Measurements from ENCODE around the gene BTG4. TPM values are rescaled to one million over a fixed set of nuclear protein-coding genes. Genes with fewer than 3 reads are reported as not detected.

BTG4 gene
- total RNA-seq, 1 experiment from 2014 or later = 0.61 TPM

GRCh38 chr11:111542606-111543275, 30.6 kb upstream of the BTG4 start:
- no TSS peak for BruUV-seq (replicated peaks)
- Mint-ChIP-seq H3K27ac (ENCODE audit: unreplicated experiment) (no peak overlapping the region), H3K4me3 (ENCODE audit: unreplicated experiment) (no peak overlapping the region), H3K4me1 (ENCODE audit: low read depth, unreplicated experiment) (peaks cover 7% of the 10 kb centered on the region), H3K9me3 (ENCODE audit: unreplicated experiment) (no peaks in the 10 kb centered on the region), H3K27me3 (ENCODE audit: insufficient read depth, unreplicated experiment) (no peaks in the 10 kb centered on the region), H3K36me3 (ENCODE audit: insufficient read depth, unreplicated experiment) (no peaks in the 10 kb centered on the region)
- intact Hi-C loops (cut with micrococcal nuclease; ENCODE audit: unreplicated experiment) = no loop called here
- Histone ChIP-seq H3K4me3 (ENCODE audit: low read depth, low read length) (no peak overlapping the region), H3K9me3 (no peaks in the 10 kb centered on the region), H3K36me3 (ENCODE audit: control insufficient read depth, insufficient read depth, low read length) (no peaks in the 10 kb centered on the region), H3K4me1 (0 out of 2 replicates have a peak, but pooled peaks cover 10% of the 10 kb centered on the region), H3K27me3 (replicated peaks; ENCODE audit: control insufficient read depth, insufficient read depth, low read length) (no peaks in the 10 kb centered on the region)
- CTCF ChIA-PET = no interaction called here
- POLR2A ChIA-PET = no interaction called here
- DNase-seq = no peak
- TF ChIP-seq, protein P1, sequence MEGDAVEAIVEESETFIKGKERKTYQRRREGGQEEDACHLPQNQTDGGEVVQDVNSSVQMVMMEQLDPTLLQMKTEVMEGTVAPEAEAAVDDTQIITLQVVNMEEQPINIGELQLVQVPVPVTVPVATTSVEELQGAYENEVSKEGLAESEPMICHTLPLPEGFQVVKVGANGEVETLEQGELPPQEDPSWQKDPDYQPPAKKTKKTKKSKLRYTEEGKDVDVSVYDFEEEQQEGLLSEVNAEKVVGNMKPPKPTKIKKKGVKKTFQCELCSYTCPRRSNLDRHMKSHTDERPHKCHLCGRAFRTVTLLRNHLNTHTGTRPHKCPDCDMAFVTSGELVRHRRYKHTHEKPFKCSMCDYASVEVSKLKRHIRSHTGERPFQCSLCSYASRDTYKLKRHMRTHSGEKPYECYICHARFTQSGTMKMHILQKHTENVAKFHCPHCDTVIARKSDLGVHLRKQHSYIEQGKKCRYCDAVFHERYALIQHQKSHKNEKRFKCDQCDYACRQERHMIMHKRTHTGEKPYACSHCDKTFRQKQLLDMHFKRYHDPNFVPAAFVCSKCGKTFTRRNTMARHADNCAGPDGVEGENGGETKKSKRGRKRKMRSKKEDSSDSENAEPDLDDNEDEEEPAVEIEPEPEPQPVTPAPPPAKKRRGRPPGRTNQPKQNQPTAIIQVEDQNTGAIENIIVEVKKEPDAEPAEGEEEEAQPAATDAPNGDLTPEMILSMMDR (IDR thresholded peaks at IDR 0.05; ENCODE audit: insufficient read depth in 1 of 2, low read depth in 1 of 2, low read length in 1 of 2, severe bottlenecking in 1 of 2, unreplicated experiment in 1 of 2) = no peak

- no TSS peak for BruUV-seq (replicated peaks)
- no peak overlapping the region for H3K27ac Mint-ChIP-seq (ENCODE audit: unreplicated experiment)
- peak overlapping the region; percentile 45 for H3K4me3 Mint-ChIP-seq (ENCODE audit: unreplicated experiment)
- intact Hi-C loops (cut with micrococcal nuclease; ENCODE audit: unreplicated experiment) = no loop called here
- peak in 1 of 2 experiments; percentile 36 for DNase-seq
- POLR2A ChIA-PET = no interaction called here
- H3K4me1 Mint-ChIP-seq (ENCODE audit: low read depth, unreplicated experiment) = peaks cover 7% of the 10 kb centered on the region
- Histone ChIP-seq H3K4me1 (0 out of 2 replicates have a peak, but pooled peaks cover 10% of the 10 kb centered on the region), H3K27me3 (replicated peaks; ENCODE audit: control insufficient read depth, insufficient read depth, low read length) (no peaks in the 10 kb centered on the region), H3K9me3 (no peaks in the 10 kb centered on the region), H3K4me3 (ENCODE audit: low read depth, low read length) (no peak overlapping the region), H3K36me3 (ENCODE audit: control insufficient read depth, insufficient read depth, low read length) (no peaks in the 10 kb centered on the region)
- TF ChIP-seq, protein P1 (IDR thresholded peaks at IDR 0.05; ENCODE audit: insufficient read depth in 1 of 2, low read depth in 1 of 2, low read length in 1 of 2, severe bottlenecking in 1 of 2, unreplicated experiment in 1 of 2) = no peak
- H3K9me3 Mint-ChIP-seq (ENCODE audit: unreplicated experiment) = no peaks in the 10 kb centered on the region
- H3K27me3 Mint-ChIP-seq (ENCODE audit: insufficient read depth, unreplicated experiment) = no peaks in the 10 kb centered on the region
- CTCF ChIA-PET = no interaction called here
- H3K36me3 Mint-ChIP-seq (ENCODE audit: insufficient read depth, unreplicated experiment) = no peaks in the 10 kb centered on the region
Observed at GRCh38 chr11:111541254-111542061, 29.3 kb upstream of the BTG4 start.

- peaks cover 7% of the 10 kb centered on the region for H3K4me1 Mint-ChIP-seq (ENCODE audit: low read depth, unreplicated experiment)
- no peak overlapping the region for H3K4me3 ChIP-seq (ENCODE audit: low read depth, low read length)
- H3K27me3 ChIP-seq (replicated peaks; ENCODE audit: control insufficient read depth, insufficient read depth, low read length) = no peaks in the 10 kb centered on the region
- no peaks in the 10 kb centered on the region for H3K27me3 Mint-ChIP-seq (ENCODE audit: insufficient read depth, unreplicated experiment)
- POLR2A ChIA-PET = no interaction called here
- H3K9me3 Mint-ChIP-seq (ENCODE audit: unreplicated experiment) = no peaks in the 10 kb centered on the region
- intact Hi-C loops (cut with micrococcal nuclease; ENCODE audit: unreplicated experiment) = no loop called here
- 0 out of 2 replicates have a peak, but pooled peaks cover 10% of the 10 kb centered on the region for H3K4me1 ChIP-seq
- peak overlapping the region; percentile 45 for H3K4me3 Mint-ChIP-seq (ENCODE audit: unreplicated experiment)
- no TSS peak for BruUV-seq (replicated peaks)
- no peak for DNase-seq
- H3K36me3 Mint-ChIP-seq (ENCODE audit: insufficient read depth, unreplicated experiment) = no peaks in the 10 kb centered on the region
- CTCF ChIA-PET = no interaction called here
- no peaks in the 10 kb centered on the region for H3K9me3 ChIP-seq
- TF ChIP-seq, protein P1 (IDR thresholded peaks at IDR 0.05; ENCODE audit: insufficient read depth in 1 of 2, low read depth in 1 of 2, low read length in 1 of 2, severe bottlenecking in 1 of 2, unreplicated experiment in 1 of 2) = no peak
- H3K36me3 ChIP-seq (ENCODE audit: control insufficient read depth, insufficient read depth, low read length) = no peaks in the 10 kb centered on the region
- no peak overlapping the region for H3K27ac Mint-ChIP-seq (ENCODE audit: unreplicated experiment)
Observed at GRCh38 chr11:111540937-111541253, 28.7 kb upstream of the BTG4 start.
